Transverse colon (tissue), 3 donors: ENCODE data around the gene TPRG1L.

Source experiments
- EP300 ChIP-seq: sonication (generic); formaldehyde crosslinking; IDR thresholded peaks from one replicate; pipeline ENCODE4 v1.6.1; 2017; ENCODE audit warnings: antibody characterized with exemption, low read depth
- POLR2A ChIP-seq: fragments of 450-650 bp; IDR thresholded peaks from one replicate; pipeline ENCODE4 v1.6.1; 2016; ENCODE audit warnings: antibody characterized with exemption, mild to moderate bottlenecking, moderate library complexity
- TF ChIP-seq, protein P1 (sequence below), 5 experiments: fragments of 200-600 bp in 3 of 5; fragments of 450-650 bp in 2 of 5; sonication (generic) in 3 of 5; IDR thresholded peaks; 1 replicate in 2 of 5; 2 replicates in 3 of 5; pipeline ENCODE4 v1.5.1; 2016 to 2017; ENCODE audit warnings: antibody characterized with exemption in 5 of 5, inconsistent platforms in 3 of 5, mild to moderate bottlenecking in 2 of 5, moderate library complexity in 1 of 5

- TF ChIP-seq, protein P1, sequence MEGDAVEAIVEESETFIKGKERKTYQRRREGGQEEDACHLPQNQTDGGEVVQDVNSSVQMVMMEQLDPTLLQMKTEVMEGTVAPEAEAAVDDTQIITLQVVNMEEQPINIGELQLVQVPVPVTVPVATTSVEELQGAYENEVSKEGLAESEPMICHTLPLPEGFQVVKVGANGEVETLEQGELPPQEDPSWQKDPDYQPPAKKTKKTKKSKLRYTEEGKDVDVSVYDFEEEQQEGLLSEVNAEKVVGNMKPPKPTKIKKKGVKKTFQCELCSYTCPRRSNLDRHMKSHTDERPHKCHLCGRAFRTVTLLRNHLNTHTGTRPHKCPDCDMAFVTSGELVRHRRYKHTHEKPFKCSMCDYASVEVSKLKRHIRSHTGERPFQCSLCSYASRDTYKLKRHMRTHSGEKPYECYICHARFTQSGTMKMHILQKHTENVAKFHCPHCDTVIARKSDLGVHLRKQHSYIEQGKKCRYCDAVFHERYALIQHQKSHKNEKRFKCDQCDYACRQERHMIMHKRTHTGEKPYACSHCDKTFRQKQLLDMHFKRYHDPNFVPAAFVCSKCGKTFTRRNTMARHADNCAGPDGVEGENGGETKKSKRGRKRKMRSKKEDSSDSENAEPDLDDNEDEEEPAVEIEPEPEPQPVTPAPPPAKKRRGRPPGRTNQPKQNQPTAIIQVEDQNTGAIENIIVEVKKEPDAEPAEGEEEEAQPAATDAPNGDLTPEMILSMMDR (IDR thresholded peaks at IDR 0.05): peak; percentile 79 to 84 (median 83)
- TF ChIP-seq EP300 (no peak), POLR2A (no peak)
Measured at GRCh38 chr1:3618881-3619671, 5.7 kb upstream of the TPRG1L start.
